KMS-11 (cell line): ENCODE measurements around the gene SHISA4.

Source experiments
- H2AFZ ChIP-seq: fragments of 200-600 bp; sonication (generic); 2 replicates; pipeline ENCODE4 v1.6.1; 2016; ENCODE audit warnings: antibody characterized with exemption, mixed run types, low read depth
- H3K27ac ChIP-seq: fragments of 200-600 bp; sonication (generic); 2 replicates; pipeline ENCODE4 v1.6.1; 2016; ENCODE audit warnings: mild to moderate bottlenecking, mixed run types
- H3K27me3 ChIP-seq: fragments of 200-600 bp; sonication (generic); 2 replicates; pipeline ENCODE4 v1.6.1; 2017; ENCODE audit warnings: mild to moderate bottlenecking, low read depth, mixed run types, moderate library complexity; ENCODE audit not compliant: insufficient read depth
- H3K36me3 ChIP-seq: fragments of 200-600 bp; sonication (generic); 2 replicates; pipeline ENCODE4 v1.6.1; 2017; ENCODE audit warnings: mild to moderate bottlenecking, mixed run types; ENCODE audit not compliant: insufficient read depth
- H3K4me1 ChIP-seq: fragments of 200-600 bp; sonication (generic); 2 replicates; pipeline ENCODE4 v1.6.1; 2016; ENCODE audit warnings: mild to moderate bottlenecking, low read depth, mixed run types; ENCODE audit not compliant: poor library complexity, severe bottlenecking
- H3K4me2 ChIP-seq: fragments of 200-600 bp; sonication (generic); 2 replicates; pipeline ENCODE4 v1.7.0; 2016; ENCODE audit warnings: mild to moderate bottlenecking, mixed run types
- H3K4me3 ChIP-seq: fragments of 200-600 bp; sonication (generic); IDR thresholded peaks from 2 replicates; pipeline ENCODE4 v1.6.1; 2017; ENCODE audit warnings: low read depth, low read length, mixed read lengths; ENCODE audit not compliant: insufficient read depth
- H3K79me2 ChIP-seq: fragments of 200-600 bp; sonication (generic); 2 replicates; pipeline ENCODE4 v1.6.1; 2016; ENCODE audit warnings: low read depth, mixed run types; ENCODE audit not compliant: insufficient read depth
- H3K9ac ChIP-seq: fragments of 200-600 bp; sonication (generic); 2 replicates; pipeline ENCODE4 v1.6.1; 2016; ENCODE audit warnings: mild to moderate bottlenecking, mixed run types
- H4K20me1 ChIP-seq: fragments of 200-600 bp; sonication (generic); 2 replicates; pipeline ENCODE4 v1.6.1; 2016; ENCODE audit warnings: mild to moderate bottlenecking, mixed run types; ENCODE audit not compliant: insufficient read depth
- TF ChIP-seq, protein P1 (sequence below): fragments of 200-600 bp; sonication (generic); conservative IDR thresholded peaks from 2 replicates; pipeline ENCODE4 v1.6.1; 2017; ENCODE audit warnings: low read depth, mild to moderate bottlenecking, antibody characterized with exemption, low read length, moderate library complexity, mixed read lengths

The SHISA4 gene

DNA sequence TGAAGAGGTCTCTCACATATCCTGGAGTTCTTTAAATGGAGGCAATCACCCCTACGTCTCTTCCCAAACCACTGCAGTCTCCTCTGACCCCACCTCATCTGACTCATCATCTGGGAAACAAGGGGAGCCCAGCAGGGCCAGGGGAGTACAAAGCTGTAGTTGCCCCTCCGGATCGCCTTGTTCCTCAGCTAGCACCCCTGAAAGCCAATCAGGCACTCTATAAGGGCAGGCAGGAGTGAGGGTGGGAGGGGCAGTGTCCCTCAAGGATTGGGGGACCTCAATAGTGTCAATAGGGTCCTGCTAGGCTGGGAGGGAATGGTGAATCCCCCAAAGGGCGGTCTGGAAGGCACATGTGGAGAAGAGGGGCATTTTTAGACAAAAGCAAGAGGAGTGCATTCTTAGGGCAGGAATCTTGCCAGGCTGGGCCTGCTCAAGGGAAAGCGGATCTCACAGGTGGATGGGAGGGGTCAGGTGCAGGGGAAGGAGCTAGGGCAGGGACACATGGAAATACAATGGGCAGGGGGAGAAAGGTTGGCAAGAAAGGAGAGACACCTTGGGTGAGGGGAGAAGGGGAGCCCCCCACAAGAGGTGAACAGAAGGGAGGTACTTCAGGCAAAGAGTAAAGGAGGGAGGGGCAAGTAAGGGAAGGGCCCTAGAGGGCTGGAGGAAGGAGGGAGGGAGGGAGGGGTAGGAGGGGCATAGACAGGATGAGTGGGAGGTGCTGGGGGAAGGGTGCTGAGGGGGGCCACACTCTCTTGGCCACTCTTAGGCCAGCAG lies 5.8 kb downstream of the SHISA4 start:
- no peak overlapping the region for H3K4me2 ChIP-seq
- TF ChIP-seq, protein P1, sequence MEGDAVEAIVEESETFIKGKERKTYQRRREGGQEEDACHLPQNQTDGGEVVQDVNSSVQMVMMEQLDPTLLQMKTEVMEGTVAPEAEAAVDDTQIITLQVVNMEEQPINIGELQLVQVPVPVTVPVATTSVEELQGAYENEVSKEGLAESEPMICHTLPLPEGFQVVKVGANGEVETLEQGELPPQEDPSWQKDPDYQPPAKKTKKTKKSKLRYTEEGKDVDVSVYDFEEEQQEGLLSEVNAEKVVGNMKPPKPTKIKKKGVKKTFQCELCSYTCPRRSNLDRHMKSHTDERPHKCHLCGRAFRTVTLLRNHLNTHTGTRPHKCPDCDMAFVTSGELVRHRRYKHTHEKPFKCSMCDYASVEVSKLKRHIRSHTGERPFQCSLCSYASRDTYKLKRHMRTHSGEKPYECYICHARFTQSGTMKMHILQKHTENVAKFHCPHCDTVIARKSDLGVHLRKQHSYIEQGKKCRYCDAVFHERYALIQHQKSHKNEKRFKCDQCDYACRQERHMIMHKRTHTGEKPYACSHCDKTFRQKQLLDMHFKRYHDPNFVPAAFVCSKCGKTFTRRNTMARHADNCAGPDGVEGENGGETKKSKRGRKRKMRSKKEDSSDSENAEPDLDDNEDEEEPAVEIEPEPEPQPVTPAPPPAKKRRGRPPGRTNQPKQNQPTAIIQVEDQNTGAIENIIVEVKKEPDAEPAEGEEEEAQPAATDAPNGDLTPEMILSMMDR = no peak
- H2AFZ ChIP-seq = no peak overlapping the region
- no peaks in the 10 kb centered on the region for H3K36me3 ChIP-seq
- peaks cover 14% of the 10 kb centered on the region for H3K4me1 ChIP-seq
- H4K20me1 ChIP-seq = no peaks in the 10 kb centered on the region
- H3K79me2 ChIP-seq = no peaks in the 10 kb centered on the region
- no peak overlapping the region for H3K4me3 ChIP-seq
- H3K27me3 ChIP-seq = no peaks in the 10 kb centered on the region
- no peak overlapping the region for H3K27ac ChIP-seq
- H3K9ac ChIP-seq = no peak overlapping the region

DNA sequence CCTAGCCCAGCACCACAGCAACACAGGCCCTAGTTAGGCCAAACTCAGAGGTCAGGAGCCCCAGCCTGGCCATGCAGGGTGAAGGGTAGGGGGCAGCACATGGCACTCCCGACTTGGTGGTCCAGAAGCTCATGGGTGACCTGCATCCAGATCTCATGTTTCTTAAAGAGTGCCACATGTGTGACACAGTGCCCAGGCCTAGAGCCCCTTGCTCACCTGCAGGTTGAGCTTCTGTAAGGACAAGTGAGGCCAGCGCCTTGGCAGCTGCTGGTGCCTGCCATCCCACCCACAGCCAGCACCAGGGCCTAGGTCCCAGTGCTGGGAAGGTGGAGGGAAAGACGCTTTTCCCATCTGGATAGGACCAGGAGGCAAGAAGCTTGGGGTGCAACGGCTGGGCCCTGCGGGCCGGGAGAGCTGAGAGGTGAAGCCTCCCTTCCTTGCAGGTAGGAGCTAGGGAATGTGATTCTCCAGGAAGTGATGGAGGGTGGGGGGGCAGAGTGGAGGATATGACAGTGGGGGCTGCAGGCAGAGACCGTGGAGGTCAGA lies 6.5 kb downstream of the SHISA4 start:
- Histone ChIP-seq H3K4me1 (peaks cover 14% of the 10 kb centered on the region), H2AFZ (no peak overlapping the region), H3K4me3 (no peak overlapping the region), H3K79me2 (no peaks in the 10 kb centered on the region), H3K36me3 (no peaks in the 10 kb centered on the region), H3K27ac (no peak overlapping the region), H4K20me1 (no peaks in the 10 kb centered on the region), H3K27me3 (no peaks in the 10 kb centered on the region), H3K9ac (no peak overlapping the region), H3K4me2 (no peak overlapping the region)
- TF ChIP-seq, protein P1 = no peak

DNA sequence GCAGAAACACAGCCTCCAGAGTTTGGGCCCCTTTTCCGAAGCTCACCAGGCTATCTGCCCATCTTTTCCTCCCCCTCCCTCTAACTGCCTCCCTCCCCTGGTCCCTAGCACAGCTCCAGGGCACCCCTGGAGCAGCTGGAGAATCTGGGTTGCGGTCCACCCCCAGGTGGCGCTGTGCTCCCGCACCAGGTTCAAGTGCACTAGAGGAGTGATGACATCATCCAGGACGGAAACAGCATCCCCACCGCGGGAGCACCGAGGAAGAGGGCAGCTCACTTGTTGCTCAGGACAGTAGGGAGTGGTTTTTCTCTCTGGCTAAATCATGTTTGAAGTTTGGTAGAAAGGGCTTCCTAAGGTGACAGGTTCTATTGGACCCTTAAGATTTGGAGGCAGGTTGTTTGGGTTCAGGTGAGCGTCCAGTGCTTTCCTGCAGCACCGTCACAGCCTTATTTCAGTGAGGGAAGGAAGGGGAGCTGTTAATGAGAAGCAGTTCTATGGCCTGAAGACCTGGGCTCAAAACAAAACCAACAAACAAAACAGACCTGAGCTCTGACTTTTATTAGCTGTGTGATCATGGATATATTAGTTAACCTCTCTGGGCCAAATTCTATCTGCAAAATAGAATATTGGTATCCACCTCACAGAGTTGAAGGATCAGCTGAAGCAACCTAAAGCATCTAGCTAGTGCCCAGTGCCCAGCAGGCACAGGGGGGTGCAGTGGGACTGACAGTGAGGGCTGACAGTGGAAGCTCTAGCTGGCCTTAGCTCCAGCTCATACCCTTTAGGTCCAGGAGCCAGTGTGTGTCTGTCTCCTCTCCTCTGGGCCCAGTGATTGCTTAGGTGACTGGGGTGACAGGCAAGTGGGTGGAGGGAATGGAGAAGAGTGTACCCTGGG lies 7.5 kb downstream of the SHISA4 start:
- H3K27me3 ChIP-seq = no peaks in the 10 kb centered on the region
- peak overlapping the region; percentile 51 for H2AFZ ChIP-seq
- no peak overlapping the region for H3K27ac ChIP-seq
- peak overlapping the region; percentile 10; the same call in 1 of the 2 replicates for H3K4me2 ChIP-seq
- peak overlapping the region; percentile 80 for H3K4me3 ChIP-seq
- no peaks in the 10 kb centered on the region for H4K20me1 ChIP-seq
- no peaks in the 10 kb centered on the region for H3K79me2 ChIP-seq
- no peaks in the 10 kb centered on the region for H3K36me3 ChIP-seq
- H3K9ac ChIP-seq = peak overlapping the region; percentile 0; the same call in 1 of the 2 replicates
- TF ChIP-seq, protein P1 = peak; percentile 100
- peaks cover 14% of the 10 kb centered on the region for H3K4me1 ChIP-seq

DNA sequence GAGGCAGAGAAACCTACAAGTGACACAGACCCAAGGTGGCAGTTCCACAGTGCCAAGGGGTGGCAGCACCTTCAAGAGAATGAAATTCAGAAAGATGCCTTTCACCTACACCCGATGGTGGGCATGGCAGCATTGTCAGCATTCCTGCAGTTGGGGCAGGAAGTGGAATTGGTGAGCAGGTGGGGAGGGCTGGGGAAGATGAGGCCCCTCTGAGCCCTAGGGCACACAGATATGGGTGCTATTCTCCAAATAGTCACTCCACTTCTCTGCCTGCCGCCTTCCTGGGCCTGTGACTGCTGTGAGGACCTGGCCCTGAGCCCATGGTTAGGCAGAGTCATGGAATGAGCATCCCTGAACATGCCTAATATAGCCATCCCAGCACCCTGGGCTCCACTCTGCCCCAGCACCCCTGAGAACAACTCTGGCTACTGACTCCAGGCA lies 8.3 kb downstream of the SHISA4 start:
- TF ChIP-seq, protein P1 = no peak; the same call in 1 of the 2 replicates
- H4K20me1 ChIP-seq = no peaks in the 10 kb centered on the region
- no peak overlapping the region for H3K27ac ChIP-seq
- H3K36me3 ChIP-seq = no peaks in the 10 kb centered on the region
- peak overlapping the region; percentile 51; the same call in 1 of the 2 replicates for H2AFZ ChIP-seq
- peaks cover 14% of the 10 kb centered on the region for H3K4me1 ChIP-seq
- no peaks in the 10 kb centered on the region for H3K79me2 ChIP-seq
- H3K27me3 ChIP-seq = no peaks in the 10 kb centered on the region
- no peak overlapping the region; the same call in 1 of the 2 replicates for H3K4me2 ChIP-seq
- H3K9ac ChIP-seq = no peak overlapping the region
- H3K4me3 ChIP-seq = no peak overlapping the region
